ENCODE results near the gene NEB.
"Not testable (repeated sequence)": the region's sequence is repeated elsewhere in the genome, so short reads cannot be mapped to it uniquely, and the experiment has no call there.

NEB gene

DNA sequence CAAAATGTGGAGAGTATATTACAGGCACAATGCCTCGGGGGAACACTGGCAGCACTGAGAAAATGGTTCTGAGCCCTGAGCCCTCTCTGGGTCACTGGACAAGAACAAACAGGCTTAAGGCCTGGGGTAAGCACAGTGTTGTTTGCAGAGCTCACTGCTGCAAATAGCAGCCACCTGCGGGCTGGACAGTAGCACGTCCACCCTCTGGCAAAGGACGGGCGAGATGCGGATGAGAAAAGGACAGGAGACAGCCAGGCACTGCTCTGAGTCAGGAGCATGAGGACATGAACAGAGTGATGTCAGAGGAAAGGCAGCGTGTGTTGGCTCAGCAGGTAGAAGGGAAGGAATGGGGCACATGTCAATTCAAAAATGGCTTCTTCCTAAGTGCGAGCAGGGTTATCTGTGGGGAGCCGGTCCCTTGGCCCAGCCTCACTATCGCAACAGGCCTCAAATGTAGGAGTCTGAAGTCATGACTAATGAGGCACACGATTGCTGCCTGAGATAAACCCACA, 25.9 kb upstream of the NEB start:
- no peak for DNase-seq (ENCODE audit: extremely low read depth in 1 of 2, low read depth in 1 of 2)

DNA sequence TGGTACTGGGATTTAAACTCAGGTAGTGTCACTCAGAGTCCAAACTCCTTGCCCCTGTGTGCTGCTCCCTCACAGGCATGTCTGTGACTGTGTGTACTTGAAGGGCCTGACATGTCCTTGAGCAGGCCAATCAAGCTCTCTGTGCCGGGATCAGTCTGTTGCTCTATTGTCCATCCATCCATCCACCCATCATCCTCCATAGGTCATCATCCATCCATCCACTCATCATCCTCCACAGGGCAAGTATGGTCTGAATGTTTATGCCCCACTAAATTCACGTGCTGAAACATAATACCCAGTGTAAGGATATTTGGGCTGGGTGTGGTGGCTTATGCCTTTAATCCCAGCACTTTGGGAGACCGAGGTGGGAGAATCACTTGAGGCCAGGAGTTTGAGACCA, 24.5 kb upstream of the NEB start:
- DNase-seq (ENCODE audit: extremely low read depth in 1 of 2, low read depth in 1 of 2), result no peak

- no peak for DNase-seq (ENCODE audit: extremely low read depth in 1 of 2, low read depth in 1 of 2)
Observed at GRCh38 chr2:151757861-151758260, 23.6 kb upstream of the NEB start.

GRCh38 chr2:151756820-151757219, 22.5 kb upstream of the NEB start:
- no peak for DNase-seq (ENCODE audit: extremely low read depth in 1 of 2, low read depth in 1 of 2)

DNA sequence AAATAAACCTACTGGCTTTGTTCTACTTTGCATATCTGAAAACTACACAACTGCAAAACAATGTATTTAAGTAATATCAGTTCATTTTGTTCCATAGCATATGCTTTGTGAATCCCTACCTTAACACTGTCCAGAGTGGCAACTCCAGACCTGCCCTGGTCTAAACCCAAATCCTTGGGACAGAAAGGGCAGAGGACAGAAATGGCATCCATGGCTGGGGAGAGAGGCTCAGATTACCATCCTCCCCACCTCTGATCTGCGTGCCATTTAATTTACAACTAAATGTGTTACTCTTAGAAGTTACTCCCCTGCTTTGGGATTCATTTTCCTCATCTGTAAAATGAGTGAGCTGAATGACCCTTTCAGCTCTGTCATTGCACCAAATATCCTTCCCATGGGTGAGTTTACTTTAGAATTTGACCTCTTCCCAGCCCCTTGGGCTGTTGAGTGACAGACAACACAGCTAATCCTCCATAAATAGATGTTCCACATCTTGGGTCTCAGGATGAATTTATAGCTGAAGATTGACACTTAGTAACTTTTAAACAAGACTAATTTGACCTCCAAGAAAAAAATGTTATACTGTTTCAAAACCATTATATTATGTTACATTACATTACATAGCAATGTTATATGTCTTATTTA, 20.1 kb upstream of the NEB start:
- DNase-seq (ENCODE audit: extremely low read depth in 1 of 2, low read depth in 1 of 2), result no peak

DNA sequence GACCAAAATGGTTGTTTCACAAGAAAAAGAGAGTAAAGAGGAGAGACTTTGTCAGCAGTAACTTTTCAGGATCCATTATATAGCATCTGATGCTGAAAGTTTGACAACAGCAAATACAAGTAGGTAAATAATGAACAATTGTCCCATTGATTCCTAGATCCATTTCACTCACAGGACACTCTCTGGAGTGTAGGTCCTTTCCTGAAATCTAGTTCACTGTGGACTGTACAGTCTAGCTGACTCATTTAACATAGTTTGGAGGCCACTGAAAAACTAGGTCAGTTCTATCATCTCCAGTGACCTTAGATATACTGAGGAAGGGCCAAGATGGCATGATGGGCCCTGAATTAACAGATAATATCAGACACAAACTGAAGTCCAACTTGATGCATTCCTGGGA, 19.3 kb upstream of the NEB start:
- DNase-seq (ENCODE audit: extremely low read depth in 1 of 2, low read depth in 1 of 2), result no peak

DNA sequence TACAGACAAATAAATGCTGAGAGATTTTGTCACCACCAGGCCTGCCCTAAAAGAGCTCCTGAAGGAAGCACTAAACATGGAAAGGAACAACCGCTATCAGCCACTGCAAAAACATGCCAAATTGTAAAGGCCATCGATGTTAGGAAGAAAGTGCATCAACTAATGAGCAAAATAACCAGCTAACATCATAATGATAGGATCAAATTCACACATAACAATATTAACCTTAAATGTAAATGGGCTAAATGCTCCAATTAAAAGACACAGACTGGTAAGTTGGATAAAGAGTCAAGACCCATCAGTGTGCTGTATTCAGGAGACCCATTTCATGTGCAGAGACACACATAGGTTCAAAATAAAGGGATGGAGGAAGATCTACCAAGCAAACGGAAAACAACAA, 11.0 kb upstream of the NEB start:
- not testable (repeated sequence) for DNase-seq (ENCODE audit: extremely low read depth in 1 of 2, low read depth in 1 of 2)

GRCh38 chr2:151730262-151730975, 3.9 kb downstream of the NEB start:
- no peak for DNase-seq (ENCODE audit: extremely low read depth in 1 of 2, low read depth in 1 of 2)

- DNase-seq (ENCODE audit: extremely low read depth in 1 of 2, low read depth in 1 of 2), result no peak
Observed at GRCh38 chr2:151729837-151730236, 4.4 kb downstream of the NEB start.

DNA sequence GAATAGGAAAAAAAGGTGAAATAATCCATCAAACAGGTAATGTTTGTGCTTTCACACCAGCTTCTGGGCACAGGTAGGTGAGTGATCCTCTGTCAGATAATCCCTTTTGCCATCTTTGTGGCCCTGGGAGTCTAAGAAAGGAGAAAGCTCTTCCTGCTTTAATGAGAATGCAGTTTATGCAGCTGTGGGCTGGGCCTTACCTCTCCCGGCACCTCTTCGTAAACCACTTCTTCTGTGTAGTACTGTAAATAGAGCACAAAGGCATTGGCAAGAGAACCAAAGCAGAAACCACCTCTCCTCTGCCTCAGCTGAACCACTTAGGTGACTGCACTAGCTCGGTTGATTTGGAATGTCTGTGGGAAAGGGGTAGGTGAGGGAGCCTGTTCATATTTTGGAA, 4.9 kb downstream of the NEB start:
- DNase-seq (ENCODE audit: extremely low read depth in 1 of 2, low read depth in 1 of 2), result no peak

GRCh38 chr2:151728804-151729414, 5.4 kb downstream of the NEB start:
- no peak for DNase-seq (ENCODE audit: extremely low read depth in 1 of 2, low read depth in 1 of 2)

- DNase-seq (ENCODE audit: extremely low read depth in 1 of 2, low read depth in 1 of 2), result no peak
Observed at GRCh38 chr2:151727593-151728552, 6.4 kb downstream of the NEB start.

DNA sequence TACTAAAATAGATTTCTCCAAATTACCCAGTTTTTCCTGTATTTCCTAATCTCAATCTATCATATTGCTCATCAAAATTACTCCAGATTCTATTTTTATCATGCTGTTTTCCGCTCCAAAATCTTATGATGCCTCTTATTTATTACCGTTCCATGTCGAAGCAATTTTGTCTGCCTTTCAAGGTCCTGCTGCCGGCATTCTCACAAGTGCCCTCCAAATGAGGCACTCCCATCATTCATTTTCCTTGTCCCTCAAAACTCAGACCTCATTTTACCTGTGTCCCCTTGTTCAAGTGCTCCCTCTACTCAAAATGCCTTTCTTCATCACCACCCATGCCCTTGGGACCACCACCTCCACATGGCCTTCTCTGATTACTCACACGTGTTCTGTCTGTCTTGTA, 13.1 kb downstream of the NEB start:
- no peak for DNase-seq (ENCODE audit: extremely low read depth in 1 of 2, low read depth in 1 of 2)

DNA sequence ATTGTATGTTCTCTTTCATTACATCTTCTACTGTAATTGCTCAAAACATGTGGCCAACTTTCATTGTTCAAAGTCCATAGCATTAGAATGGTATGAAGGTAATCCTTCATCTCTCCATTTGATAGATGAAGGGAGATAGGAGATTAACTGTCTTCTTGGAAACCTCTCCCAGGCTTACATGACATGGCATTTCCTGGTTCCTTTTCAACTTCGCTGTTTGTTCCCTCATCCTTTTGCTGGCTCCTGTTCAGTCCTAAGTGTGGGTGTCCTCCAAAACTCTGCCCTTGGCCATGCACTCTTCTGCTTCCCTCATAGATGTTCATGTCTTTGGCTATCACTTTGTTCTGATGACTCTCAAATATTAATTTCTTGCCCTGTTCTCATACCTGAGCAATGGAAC, 13.8 kb downstream of the NEB start:
- no peak for DNase-seq (ENCODE audit: extremely low read depth in 1 of 2, low read depth in 1 of 2)

GRCh38 chr2:151718796-151719195, 15.5 kb downstream of the NEB start:
- no peak for DNase-seq (ENCODE audit: extremely low read depth in 1 of 2, low read depth in 1 of 2)

DNA sequence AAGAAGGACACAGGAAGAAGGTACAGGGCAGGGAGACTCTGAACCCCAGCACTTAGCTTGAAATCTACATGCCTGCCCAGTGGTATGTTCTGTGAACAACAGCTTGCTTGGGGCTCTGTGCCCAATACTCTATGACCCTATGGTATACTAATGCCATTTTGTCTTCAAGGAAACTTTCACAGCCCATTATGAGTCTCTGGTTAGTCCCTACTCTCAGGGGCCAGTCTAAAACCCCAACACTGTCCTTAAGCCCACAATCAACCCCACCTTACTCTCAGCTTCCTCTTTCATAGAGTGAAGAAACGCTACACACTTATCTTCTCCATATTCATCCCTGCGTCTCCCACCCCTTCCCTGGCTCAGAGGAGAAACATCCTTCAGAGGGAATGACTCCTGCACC, 16.0 kb downstream of the NEB start:
- no peak for DNase-seq (ENCODE audit: extremely low read depth in 1 of 2, low read depth in 1 of 2)

GRCh38 chr2:151716721-151717120, 17.6 kb downstream of the NEB start:
- no peak for DNase-seq (ENCODE audit: extremely low read depth in 1 of 2, low read depth in 1 of 2)

- DNase-seq (ENCODE audit: extremely low read depth in 1 of 2, low read depth in 1 of 2), result no peak
Observed at GRCh38 chr2:151713291-151713903, 20.9 kb downstream of the NEB start.

DNA sequence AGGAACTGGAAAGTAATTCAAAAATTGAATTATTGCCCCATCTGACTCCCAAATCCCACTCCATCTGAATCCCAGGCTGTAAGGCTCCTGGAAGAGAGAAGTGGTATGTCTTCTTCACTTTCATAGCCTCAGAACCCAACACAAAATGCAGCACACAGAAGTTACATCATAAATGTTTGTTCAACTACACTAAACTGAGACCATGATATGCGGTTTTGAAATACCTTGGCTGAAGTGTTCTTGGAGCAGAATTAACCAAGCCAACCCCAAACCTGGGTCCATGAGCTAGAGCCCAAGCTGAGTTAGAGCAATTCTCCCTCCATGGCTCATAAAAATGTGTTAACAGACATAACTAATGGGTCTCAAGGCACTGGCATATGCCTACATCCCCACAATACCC, 23.3 kb downstream of the NEB start:
- no peak for DNase-seq (ENCODE audit: extremely low read depth in 1 of 2, low read depth in 1 of 2)

DNA sequence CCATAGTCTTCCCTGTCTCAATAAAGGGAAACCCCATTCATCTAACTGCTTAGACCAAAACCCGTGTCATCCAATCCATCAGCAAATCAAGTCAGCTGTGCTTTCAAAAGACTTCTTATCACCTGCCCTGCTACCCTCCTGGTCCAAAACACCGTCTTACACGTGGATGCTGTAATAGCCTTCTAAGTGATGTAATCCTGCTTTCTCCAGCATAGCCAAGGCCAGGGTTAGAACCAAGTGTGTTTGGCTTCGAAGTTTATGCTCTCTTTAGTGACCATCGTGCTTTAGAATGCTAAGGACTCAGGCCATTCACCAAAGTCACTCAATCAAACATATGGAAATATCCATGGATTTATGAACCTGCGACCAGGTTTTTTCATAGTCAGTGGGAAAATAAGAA, 25.5 kb downstream of the NEB start:
- DNase-seq (ENCODE audit: extremely low read depth in 1 of 2, low read depth in 1 of 2), result no peak

DNA sequence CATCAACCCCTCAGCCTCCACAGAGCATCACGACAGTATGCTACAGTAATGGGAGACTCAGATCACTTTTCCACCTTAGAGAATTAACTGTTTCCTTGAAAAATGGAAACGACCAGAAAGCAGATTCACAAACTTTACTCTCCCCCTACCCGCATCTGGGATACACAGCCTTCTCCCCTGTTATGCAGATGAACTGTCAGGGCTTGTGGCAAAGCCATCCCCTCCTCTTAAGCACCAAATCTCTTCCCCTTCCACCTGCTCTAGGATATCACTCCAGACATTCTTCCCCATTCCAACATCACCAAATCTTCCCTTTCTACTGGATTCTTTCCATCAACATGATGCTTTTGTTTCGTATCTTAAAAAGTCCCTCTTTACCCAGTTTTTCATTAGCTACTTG, 26.4 kb downstream of the NEB start:
- no peak for DNase-seq (ENCODE audit: extremely low read depth in 1 of 2, low read depth in 1 of 2)

All from stimulated activated CD8-positive, alpha-beta memory T cell treated with anti-CD3 and anti-CD28 coated beads, Interleukin-7, amount 100 ng/mL, for 48 hours (primary cell).